NCI-H748 (cell line): ENCODE data around the gene HSD17B1.
"Not testable (repeated sequence)": the region's sequence is repeated elsewhere in the genome, so short reads cannot be mapped to it uniquely, and the experiment has no call there.

Experiments
- DNase-seq: peaks from one replicate; lab custom pipeline; 2025; ENCODE audit not compliant: unreplicated experiment; lab: John Stamatoyannopoulos, UW

Gene HSD17B1

DNA sequence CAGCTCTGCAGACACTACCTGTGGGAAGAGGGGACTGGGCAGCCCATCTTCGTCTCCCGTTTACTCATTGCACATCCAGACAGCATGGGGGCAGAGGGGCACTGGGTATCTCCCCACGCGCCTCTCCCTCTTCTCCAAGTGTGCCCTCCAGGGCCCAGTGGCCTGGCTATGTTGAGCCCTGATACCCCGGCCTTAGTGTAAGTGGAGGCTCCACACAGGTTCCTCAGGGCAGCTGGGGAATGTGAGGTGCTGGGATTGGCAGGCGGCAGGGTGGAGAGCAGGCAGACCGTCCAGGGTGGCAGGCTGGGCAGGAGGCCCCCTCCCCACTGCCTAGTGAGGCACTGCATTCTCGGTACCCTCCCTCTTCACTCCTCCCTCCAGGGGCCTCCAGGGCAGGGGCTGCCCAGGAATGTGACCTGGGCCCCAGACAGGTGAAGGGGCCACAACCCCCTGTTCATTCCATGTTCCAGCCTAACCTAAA lies 29.9 kb upstream of the HSD17B1 start:
- DNase-seq, result no peak

DNA sequence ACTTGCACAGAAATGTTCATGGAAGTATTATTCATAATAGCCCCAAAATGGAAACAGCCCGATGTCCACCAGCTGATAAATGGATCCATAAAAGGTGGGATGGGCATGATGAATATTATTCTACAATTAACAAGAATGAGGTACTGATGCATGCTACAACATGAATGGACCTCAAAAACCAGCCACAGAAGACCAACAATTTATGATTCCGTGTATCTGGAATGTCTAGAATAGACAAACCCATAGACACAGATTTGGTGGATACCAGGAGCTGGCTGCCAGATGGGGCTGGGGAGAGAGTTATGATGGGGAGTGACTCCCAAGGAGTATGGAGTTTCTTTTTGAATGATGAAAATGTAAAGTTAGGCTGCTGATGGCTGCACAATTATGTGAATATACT lies 27.5 kb upstream of the HSD17B1 start:
- no peak for DNase-seq

DNA sequence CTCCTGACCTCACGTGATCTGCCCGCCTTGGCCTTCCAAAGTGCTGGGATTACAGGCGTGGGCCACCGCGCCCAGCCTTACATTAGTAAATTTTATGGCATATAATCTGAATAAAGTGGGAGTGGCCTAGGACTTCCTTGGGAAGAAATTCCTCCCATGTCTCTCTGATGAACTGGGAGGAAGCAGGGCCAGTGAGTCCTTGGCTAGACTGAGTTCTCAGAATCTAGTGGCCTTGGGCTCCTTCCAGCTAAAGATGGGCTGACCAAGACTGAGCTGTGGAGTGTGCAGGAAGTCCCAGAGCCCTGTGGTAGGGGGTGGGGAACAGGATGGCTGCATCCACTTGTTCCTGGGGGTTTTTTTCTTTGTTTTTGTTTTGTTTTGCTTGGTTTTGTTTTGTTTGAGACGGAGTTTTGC lies 26.7 kb upstream of the HSD17B1 start:
- DNase-seq, result no peak

DNA sequence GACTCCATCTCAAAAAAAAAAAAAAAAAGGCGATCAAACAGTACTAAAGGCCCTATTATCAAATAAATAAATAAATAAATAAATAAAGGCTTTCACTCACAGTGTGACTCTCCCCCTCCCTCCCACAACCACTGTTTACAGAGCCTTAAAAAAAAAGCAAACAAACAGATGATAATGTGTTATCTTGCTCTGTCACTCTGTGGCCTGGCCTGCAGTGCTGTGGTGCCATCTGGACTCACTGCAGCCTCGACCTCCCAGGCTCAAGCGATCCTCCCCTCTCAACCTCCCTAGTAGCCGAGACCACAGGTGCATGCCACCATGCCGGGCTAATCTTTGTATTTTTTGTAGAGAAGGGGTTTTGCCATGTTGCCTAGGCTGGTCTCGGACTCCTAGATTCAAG lies 24.8 kb upstream of the HSD17B1 start:
- DNase-seq, result no peak

DNA sequence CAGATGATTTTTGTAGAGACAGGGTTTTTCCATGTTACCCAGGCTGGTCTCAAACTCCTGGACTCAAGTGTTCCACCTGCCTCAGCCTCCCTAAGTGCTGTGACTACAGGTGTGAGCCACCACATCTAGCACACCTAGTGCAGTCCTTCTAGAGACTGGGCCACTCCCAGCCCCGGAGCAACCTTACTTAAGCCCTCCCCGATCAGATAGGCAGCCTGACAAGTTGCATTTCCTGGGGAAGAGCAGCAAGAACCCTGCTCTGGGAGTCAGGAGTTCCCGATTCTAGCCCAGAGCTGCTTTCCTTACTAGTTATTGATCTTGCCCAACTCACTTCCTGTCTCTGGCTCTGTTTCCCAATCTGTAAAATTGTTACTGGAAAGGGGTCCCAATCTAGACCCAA lies 23.7 kb upstream of the HSD17B1 start:
- DNase-seq, result no peak

DNA sequence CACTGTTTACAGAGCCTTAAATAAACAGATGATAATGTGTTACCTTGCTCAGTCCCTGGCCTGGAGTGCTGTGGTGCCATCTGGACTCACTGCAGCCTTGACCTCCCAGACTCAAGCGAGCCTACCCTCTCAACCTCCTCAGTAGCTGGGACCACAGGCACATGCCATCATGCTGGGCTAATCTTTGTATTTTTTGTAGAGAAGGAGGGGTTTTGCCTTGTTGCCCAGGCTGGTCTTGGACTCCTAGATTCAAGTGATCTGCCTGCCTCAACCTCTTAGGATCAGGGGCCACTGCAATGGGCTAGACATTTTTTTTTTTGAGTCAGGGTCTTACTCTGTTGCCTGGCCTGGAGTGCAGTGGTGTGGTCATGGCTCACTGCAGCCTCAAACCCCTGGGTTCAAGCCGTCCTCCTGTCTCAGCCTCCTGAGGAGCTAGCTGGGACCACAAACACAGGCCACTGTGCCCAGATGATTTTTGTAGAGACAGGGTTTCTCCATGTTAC lies 21.7 kb upstream of the HSD17B1 start:
- DNase-seq, result peak; percentile 53

DNA sequence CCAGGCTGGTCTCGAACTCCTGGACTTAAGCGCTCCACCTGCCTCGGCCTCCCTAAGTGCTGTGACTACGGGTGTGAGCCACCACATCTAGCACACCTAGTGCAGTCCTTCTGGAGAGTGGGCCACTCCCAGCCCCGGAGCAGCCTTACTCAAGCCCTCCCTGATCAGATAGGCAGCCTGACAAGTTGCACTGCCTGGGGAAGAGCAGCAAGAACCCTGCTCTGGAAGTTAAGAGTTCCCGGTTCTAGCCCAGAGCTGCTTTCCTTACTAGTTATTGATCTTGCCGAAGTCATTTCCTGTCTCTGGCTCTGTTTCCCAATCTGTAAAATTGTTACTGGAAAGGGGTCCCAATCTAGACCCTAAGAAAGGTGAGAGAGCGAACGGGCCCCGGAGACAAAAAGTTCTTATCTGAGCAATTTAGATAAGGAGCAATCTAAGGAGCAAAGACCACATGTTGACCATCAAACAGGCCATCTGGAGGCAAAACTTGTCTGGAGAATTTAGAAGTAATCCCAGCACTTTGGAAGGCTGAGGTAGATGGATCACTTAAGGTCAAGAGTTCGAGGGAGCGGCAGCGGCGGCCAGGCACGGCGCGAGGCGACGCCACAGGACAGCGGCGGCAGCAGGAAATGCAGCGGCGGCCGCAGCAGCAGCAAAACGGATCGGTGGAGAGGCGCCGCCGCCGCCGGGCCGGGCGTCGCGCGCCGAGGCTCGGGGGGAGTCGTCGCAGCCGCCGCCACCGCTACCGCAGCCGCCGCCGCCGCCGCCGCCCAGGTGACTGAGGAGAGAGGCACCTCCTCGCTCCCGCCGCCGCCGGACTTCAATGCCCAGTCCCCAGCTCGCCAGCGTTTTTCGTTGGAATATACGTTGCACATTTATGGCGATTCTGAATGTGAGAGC lies 21.0 kb upstream of the HSD17B1 start:
- peak; percentile 70 for DNase-seq

DNA sequence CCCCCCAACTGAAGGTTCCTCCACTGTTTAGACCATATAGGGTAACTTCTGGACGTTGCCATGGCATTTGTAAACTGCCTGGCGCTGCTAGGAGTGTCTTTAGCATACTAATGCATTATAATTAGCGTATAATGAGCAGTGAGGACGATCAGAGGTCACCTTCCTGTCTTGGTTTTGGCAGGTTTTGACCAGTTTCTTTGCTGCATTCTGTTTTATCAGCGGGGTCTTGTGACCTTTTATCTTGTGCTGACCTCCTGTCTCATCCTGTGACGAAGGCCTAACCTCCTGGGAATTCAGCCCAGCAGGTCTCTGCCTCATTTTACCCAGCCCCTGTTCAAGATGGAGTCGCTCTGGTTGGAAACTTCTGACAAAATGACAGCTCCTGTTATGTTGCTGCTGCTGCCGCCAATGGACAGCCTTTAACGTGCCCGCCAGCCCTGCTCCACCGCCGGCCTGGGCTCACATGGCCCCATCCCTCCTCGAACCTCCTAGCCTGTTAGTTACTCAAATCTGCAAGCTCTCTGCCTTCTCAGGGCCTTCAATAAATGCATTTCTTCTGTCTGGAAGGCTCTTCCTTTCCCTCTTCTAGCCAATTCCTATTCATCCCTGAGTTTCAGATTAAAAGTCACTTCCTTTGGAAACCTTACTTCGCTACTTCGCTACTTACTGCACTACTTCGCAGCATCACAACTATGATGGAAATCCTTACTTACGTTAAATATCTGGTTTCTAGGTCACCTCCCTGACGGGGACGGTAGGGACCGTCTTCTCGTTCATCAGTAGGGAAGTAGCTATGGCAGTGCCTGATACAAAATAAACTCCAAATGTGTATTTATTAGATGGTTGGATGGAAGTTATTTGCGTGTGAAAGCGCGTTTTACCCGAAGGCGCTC lies 17.3 kb upstream of the HSD17B1 start:
- peak; percentile 33 for DNase-seq

DNA sequence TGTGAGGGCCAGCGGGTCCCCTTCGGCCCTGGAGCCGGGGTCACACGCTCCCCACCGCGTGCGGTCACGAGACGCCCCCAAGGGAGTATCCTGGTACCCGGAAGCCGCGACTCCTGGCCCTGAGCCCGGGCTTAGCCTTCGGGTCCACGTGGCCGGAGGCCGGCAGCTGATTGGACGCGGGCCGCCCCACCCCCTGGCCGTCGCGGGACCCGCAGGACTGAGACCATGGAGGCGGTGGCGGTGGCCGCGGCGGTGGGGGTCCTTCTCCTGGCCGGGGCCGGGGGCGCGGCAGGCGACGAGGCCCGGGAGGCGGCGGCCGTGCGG lies 16.7 kb upstream of the HSD17B1 start, which contains the start of gene NAGLU:
TSS of gene NAGLU (plus strand) at position 194 of the 324 bp plus-strand sequence. CDS start at position 226, 32 bp downstream.
- DNase-seq, result peak; percentile 94

DNA sequence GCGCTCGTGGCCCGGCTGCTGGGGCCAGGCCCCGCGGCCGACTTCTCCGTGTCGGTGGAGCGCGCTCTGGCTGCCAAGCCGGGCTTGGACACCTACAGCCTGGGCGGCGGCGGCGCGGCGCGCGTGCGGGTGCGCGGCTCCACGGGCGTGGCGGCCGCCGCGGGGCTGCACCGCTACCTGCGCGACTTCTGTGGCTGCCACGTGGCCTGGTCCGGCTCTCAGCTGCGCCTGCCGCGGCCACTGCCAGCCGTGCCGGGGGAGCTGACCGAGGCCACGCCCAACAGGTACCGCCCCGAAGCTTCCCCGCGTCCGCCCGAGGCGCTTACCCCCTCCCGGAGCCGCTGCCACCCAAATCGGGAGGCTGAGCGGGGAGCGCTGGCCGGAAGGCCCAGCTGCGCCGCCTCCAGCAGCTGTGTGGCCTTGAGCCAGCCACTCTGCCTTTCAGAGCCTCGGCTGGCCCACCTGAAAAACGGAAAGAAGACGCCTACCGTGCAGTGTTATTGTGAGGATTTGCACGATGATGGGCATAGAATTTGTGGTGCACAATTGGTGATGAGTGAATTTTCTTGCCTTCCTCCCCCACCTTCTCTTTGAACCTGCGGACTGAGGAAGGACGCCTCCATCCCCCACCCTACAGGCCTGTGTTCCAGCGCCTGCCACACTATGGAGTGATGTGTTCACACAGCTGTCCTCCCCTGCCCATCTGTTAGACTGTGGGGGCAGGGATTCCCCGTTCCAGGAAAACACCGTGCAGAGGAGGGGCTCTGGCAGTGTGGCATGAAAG lies 16.2 kb upstream of the HSD17B1 start:
- peak; percentile 88 for DNase-seq

DNA sequence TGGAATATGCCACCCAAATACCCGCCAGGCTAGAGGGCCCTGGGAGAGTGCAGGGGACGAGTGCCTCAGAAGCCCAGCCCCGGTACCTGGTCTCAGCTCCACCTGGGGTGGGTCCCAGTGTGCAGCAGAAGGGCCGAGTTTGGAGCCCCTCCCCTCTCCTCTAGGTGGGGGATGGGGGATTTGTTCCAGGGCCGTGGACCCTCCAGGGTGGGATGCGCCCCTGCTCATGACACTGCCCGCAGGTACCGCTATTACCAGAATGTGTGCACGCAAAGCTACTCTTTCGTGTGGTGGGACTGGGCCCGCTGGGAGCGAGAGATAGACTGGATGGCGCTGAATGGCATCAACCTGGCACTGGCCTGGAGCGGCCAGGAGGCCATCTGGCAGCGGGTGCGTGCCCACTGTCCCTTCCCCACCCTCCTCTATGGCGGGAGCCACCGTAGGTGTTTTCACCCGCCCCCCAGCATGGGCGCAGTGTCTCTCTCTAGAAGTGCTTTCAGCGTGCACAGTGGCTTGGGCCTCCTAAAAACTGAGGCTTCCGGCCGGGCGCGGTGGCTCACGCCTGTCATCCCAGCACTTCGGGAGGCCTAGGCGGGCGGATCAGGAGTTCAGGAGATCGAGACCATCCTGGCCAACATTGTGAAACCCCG lies 15.4 kb upstream of the HSD17B1 start:
- DNase-seq, result no peak

DNA sequence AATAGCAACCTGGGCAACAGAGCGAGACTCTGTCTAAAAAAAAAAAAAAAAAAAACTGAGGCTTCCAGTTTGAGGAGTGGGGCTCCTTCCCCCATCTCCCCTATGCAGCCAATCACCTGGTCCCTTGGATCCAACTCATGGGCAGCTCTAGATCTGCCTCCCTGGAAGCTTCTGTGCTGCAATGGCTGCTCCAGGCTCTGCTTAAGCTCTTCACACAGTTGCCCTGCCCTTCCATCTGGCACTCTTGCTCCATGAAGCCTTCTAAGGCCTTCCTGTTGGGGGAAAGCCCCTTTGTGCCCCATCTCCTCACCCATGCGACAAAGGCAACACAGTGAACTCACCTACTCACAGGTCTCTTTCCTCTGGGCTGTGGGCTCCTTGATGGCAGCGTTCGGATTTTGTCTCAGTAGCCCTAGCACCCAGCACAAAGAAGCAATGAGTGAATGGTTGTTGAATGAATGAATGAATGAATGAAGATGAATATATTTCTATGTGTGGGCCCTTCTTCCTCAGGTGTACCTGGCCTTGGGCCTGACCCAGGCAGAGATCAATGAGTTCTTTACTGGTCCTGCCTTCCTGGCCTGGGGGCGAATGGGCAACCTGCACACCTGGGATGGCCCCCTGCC lies 14.8 kb upstream of the HSD17B1 start:
- DNase-seq, result no peak

DNA sequence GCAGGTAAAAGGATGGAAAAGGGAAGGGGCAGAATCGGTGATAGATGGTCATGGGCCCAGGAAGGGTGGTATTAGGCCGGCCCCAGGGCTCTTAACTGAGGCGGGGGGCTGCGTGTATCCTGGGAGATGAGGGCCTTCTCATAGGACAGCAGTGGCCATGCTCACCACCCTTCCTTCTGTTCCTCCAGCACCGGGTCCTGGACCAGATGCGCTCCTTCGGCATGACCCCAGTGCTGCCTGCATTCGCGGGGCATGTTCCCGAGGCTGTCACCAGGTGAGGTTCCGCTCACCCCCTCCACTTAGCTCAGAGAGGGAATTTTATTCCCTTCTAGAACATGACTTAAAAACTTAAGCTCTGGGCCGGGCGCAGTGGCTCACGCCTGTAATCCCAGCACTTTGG lies 14.2 kb upstream of the HSD17B1 start:
- DNase-seq, result no peak

DNA sequence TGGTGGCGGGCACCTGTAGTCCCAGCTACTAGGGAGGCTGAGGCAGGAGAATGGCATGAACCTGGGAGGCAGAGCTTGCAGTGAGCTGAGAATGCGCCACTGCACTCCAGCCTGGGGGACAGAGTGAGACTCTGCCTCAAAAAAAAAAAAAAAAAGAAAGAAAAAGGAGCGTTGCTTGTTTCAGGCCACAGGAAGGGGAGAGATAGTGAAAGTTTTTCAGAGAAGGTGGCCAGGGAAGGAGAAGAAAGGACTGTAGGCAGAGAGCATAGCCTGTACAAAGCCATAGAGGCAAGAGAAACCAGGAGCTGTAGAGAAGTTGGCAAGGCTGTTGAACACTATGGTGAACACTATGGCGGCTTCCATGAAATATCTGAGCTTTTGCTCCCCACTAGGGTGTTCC lies 12.2 kb upstream of the HSD17B1 start:
- DNase-seq, result not testable (repeated sequence)

DNA sequence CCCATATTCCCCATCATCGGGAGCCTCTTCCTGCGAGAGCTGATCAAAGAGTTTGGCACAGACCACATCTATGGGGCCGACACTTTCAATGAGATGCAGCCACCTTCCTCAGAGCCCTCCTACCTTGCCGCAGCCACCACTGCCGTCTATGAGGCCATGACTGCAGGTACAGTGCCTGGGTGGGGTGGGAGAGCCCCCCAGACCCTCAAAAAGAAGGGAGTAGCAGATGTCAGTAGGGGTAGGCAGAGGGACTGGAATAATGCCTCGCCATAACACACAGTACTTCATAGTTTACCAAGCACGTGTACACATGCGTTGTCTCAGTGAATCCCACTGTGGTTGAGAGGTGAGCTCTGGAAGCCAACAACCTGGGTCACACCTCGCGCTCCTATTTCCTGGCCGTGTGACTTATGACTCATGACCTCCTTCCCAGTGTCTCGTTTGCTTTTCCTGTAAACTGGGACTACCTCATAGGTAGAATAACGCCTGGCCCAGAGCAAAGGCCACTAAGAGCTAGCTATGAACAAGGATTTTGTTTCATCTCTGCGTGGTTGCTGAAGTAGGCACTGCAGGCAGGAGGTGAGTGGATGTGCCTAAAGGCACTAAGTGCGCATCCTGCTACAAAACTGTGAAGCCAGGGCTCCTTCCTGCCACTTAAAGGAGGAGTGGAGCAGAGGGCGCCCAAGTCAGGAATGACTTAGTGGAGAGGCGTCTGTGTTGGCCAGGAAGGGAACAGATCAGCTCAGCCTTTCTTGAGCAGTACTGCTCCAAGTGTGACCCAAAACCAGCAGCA lies 11.5 kb upstream of the HSD17B1 start:
- DNase-seq, result no peak

DNA sequence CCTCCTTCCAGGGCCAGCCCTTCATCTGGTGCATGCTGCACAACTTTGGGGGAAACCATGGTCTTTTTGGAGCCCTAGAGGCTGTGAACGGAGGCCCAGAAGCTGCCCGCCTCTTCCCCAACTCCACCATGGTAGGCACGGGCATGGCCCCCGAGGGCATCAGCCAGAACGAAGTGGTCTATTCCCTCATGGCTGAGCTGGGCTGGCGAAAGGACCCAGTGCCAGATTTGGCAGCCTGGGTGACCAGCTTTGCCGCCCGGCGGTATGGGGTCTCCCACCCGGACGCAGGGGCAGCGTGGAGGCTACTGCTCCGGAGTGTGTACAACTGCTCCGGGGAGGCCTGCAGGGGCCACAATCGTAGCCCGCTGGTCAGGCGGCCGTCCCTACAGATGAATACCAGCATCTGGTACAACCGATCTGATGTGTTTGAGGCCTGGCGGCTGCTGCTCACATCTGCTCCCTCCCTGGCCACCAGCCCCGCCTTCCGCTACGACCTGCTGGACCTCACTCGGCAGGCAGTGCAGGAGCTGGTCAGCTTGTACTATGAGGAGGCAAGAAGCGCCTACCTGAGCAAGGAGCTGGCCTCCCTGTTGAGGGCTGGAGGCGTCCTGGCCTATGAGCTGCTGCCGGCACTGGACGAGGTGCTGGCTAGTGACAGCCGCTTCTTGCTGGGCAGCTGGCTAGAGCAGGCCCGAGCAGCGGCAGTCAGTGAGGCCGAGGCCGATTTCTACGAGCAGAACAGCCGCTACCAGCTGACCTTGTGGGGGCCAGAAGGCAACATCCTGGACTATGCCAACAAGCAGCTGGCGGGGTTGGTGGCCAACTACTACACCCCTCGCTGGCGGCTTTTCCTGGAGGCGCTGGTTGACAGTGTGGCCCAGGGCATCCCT lies 9.3 kb upstream of the HSD17B1 start:
- DNase-seq, result no peak

DNA sequence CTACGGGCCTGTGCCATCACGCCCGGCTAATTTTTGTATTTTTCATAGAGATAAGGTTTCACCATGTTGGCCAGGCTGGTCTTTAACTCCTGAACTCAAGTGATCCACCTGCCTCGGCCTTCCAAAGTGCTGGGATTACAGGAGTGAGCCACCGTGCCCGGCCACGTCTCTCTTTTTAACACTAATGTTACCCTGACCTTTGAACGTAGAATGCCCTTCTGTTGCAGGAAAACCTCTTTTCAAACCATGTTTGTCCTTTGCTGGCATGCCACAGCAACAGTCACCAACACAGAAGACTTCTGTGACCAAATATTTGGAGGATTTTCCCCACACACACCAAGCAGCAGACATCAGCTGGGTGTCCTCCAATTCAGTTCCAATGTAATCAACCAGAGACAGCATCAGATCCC lies 7.8 kb upstream of the HSD17B1 start:
- no peak for DNase-seq
